ENCODE measurements around the gene ENC1.

Gene ENC1

GRCh38 chr5:74630453-74631066 is 10.0 kb downstream of the ENC1 start:
- DNase-seq, result no peak

GRCh38 chr5:74629326-74629725 is 11.2 kb downstream of the ENC1 start:
- no peak for DNase-seq

GRCh38 chr5:74628359-74628758 is 12.2 kb downstream of the ENC1 start:
- DNase-seq, result no peak

- DNase-seq, result no peak
These were observed 12.8 kb downstream of the ENC1 start for GRCh38 chr5:74627646-74628279.

- no peak for DNase-seq
These were observed 13.9 kb downstream of the ENC1 start for GRCh38 chr5:74626386-74627222.

GRCh38 chr5:74625742-74626241 is 14.7 kb downstream of the ENC1 start:
- no peak for DNase-seq

- DNase-seq, result no peak
These were observed 15.5 kb downstream of the ENC1 start for GRCh38 chr5:74624931-74625505.

GRCh38 chr5:74624501-74624900 is 16.0 kb downstream of the ENC1 start:
- DNase-seq, result no peak

- DNase-seq, result no peak
These were observed 16.6 kb downstream of the ENC1 start for GRCh38 chr5:74623748-74624408.

GRCh38 chr5:74623006-74623611 is 17.4 kb downstream of the ENC1 start:
- DNase-seq, result no peak

- no peak for DNase-seq
These were observed 18.4 kb downstream of the ENC1 start for GRCh38 chr5:74622122-74622521.

- no peak for DNase-seq
These were observed 19.0 kb downstream of the ENC1 start for GRCh38 chr5:74621492-74621891.

- DNase-seq, result no peak
These were observed 21.2 kb downstream of the ENC1 start for GRCh38 chr5:74619308-74619707.

- no peak for DNase-seq
These were observed 22.4 kb downstream of the ENC1 start for GRCh38 chr5:74618106-74618505.

- DNase-seq, result peak; percentile 66
These were observed 23.3 kb downstream of the ENC1 start for GRCh38 chr5:74617202-74617601.

GRCh38 chr5:74616236-74617146 is 24.0 kb downstream of the ENC1 start:
- DNase-seq, result no peak

- DNase-seq, result no peak
These were observed 27.2 kb downstream of the ENC1 start for GRCh38 chr5:74613283-74613682.

- DNase-seq, result no peak
These were observed 28.5 kb downstream of the ENC1 start for GRCh38 chr5:74612045-74612444.

- no peak for DNase-seq
These were observed 31.6 kb downstream of the ENC1 start for GRCh38 chr5:74608736-74609601.

GRCh38 chr5:74605759-74606158 is 34.8 kb downstream of the ENC1 start:
- no peak for DNase-seq

Measured in NCI-H2227 treated with DMSO at 0.1 percent for 48 hours (cell line).